ENCODE data around the gene UGT1A10. TPM values are rescaled to one million over a fixed set of nuclear protein-coding genes. Genes with fewer than 3 reads are reported as not detected.

The UGT1A10 gene
- total and polyA plus RNA-seq, 2 donors (not counting 1 experiment from before 2014, with no cell fraction given): not detected

DNA sequence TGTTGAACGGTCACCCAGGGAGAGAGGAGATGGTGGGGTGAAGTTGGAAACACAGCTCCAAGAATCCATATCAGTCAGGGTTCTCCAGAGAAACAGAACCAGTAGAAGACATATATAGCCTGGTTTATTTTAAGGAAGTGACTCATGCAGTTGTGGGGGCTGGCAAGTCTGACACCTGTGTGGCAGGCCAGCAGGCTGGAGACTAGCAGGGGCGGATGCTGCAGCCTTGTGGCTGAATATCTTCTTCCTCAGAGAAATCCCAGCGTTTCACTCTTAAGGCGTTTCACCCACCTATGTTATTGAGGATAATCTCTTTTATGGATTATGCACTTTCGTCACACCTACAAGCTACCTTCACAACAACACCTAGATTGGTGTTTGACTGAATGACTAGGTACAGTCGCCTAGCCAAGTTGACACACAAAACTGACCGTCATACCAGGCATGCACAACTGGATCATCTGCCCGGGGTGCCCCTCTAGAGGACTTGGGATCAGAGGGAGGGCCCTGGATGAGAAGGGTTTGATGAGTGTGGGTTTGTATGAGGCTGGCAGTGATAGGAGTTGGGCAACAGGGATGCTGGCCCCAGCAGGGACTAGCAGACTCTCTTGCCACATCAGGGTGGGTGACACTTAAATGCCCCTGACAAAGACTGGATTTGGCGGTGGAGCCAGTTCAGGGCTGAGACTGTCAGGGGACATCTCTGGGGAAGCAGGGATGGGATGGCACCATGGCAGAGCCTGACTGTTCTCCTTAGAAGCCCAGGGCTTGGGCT, 165.3 kb downstream of the UGT1A10 start:
- H3K27ac Mint-ChIP-seq: no peak overlapping the region
- CTCF ChIA-PET: no interaction called here
- no peak for DNase-seq
- no peak for ATAC-seq (ENCODE audit: low read depth)
- WGBS (ENCODE audit: insufficient coverage): 87% methylated on average over 4 of the region's 9 CpGs
- peaks cover under 1% of the 10 kb centered on the region for H3K9me3 Mint-ChIP-seq (ENCODE audit: insufficient read depth)
- no peaks in the 10 kb centered on the region for H4K20me1 ChIP-seq (ENCODE audit: control insufficient read depth, insufficient read depth, low read length, poor library complexity, severe bottlenecking)
- no peak overlapping the region for H3K4me3 ChIP-seq (ENCODE audit: control extremely low read depth in 1 of 5, extremely low read depth in 1 of 5, insufficient read depth in 1 of 5, low read depth in 2 of 5, low read length in 4 of 5)
- no peak overlapping the region for H3K27ac ChIP-seq (ENCODE audit: low read length in 2 of 2)
- H3K4me3 Mint-ChIP-seq: no peak overlapping the region
- no peaks in the 10 kb centered on the region for H3K36me3 ChIP-seq (replicated peaks in 1 of 2; ENCODE audit: control extremely low read depth in 1 of 2, control insufficient read depth in 1 of 2, extremely low read depth in 1 of 2, insufficient read depth in 2 of 2, low read length in 1 of 2)
- TF ChIP-seq EZH2 (IDR thresholded peaks at IDR 0.05; ENCODE audit: borderline replicate concordance, insufficient read depth, low read depth, low read length, poor library complexity, severe bottlenecking) (no peak), CTCF (IDR thresholded peaks at IDR 0.05) (no peak)
- POLR2A ChIA-PET: no interaction called here
- peaks cover 17% of the 10 kb centered on the region for H3K27me3 Mint-ChIP-seq
- H3K9me3 ChIP-seq (ENCODE audit: control extremely low read depth in 1 of 3, control insufficient read depth in 2 of 3, insufficient read depth in 1 of 3, low read length in 2 of 3): no peaks in the 10 kb centered on the region
- H3K9ac ChIP-seq (ENCODE audit: low read length): no peak overlapping the region
- H2AFZ ChIP-seq (ENCODE audit: insufficient read depth, low read depth, low read length, poor library complexity, severe bottlenecking): no peak overlapping the region
- no peaks in the 10 kb centered on the region for H3K4me1 ChIP-seq (ENCODE audit: control insufficient read depth in 2 of 2, insufficient read depth in 2 of 2, low read length in 2 of 2)
- peaks cover 0 to 6% (median 0%) of the 10 kb centered on the region in 4 experiments for H3K27me3 ChIP-seq (replicated peaks in 1 of 4; ENCODE audit: control extremely low read depth in 1 of 4, control insufficient read depth in 3 of 4, insufficient read depth in 4 of 4, low read length in 3 of 4)
- no peak overlapping the region for H3K4me2 ChIP-seq (replicated peaks; ENCODE audit: low read depth, low read length, poor library complexity, severe bottlenecking)
- H3K4me1 Mint-ChIP-seq: no peaks in the 10 kb centered on the region
- intact Hi-C loops (cut with micrococcal nuclease): no loop called here
- H3K79me2 ChIP-seq (ENCODE audit: control insufficient read depth, insufficient read depth, low read length): no peaks in the 10 kb centered on the region

- H3K4me3 Mint-ChIP-seq: no peak overlapping the region
- intact Hi-C loops (cut with micrococcal nuclease): no loop called here
- Histone ChIP-seq H3K27ac (ENCODE audit: low read length in 2 of 2) (no peak overlapping the region), H3K36me3 (replicated peaks in 1 of 2; ENCODE audit: control extremely low read depth in 1 of 2, control insufficient read depth in 1 of 2, extremely low read depth in 1 of 2, insufficient read depth in 2 of 2, low read length in 1 of 2) (no peaks in the 10 kb centered on the region), H3K4me3 (ENCODE audit: control extremely low read depth in 1 of 5, extremely low read depth in 1 of 5, insufficient read depth in 1 of 5, low read depth in 2 of 5, low read length in 4 of 5) (no peak overlapping the region), H3K4me2 (replicated peaks; ENCODE audit: low read depth, low read length, poor library complexity, severe bottlenecking) (no peak overlapping the region), H3K9me3 (ENCODE audit: control extremely low read depth in 1 of 3, control insufficient read depth in 2 of 3, insufficient read depth in 1 of 3, low read length in 2 of 3) (no peaks in the 10 kb centered on the region), H2AFZ (ENCODE audit: insufficient read depth, low read depth, low read length, poor library complexity, severe bottlenecking) (no peak overlapping the region), H3K9ac (ENCODE audit: low read length) (no peak overlapping the region), H3K27me3 (replicated peaks in 1 of 4; ENCODE audit: control extremely low read depth in 1 of 4, control insufficient read depth in 3 of 4, insufficient read depth in 4 of 4, low read length in 3 of 4) (peaks cover 0 to 6% (median 0%) of the 10 kb centered on the region in 4 experiments), H4K20me1 (ENCODE audit: control insufficient read depth, insufficient read depth, low read length, poor library complexity, severe bottlenecking) (no peaks in the 10 kb centered on the region), H3K4me1 (ENCODE audit: control insufficient read depth in 2 of 2, insufficient read depth in 2 of 2, low read length in 2 of 2) (no peaks in the 10 kb centered on the region), H3K79me2 (ENCODE audit: control insufficient read depth, insufficient read depth, low read length) (no peaks in the 10 kb centered on the region)
- ChIA-PET POLR2A (no interaction called here), CTCF (no interaction called here)
- TF ChIP-seq CTCF (IDR thresholded peaks at IDR 0.05): no peak
- TF ChIP-seq EZH2 (IDR thresholded peaks at IDR 0.05; ENCODE audit: borderline replicate concordance, insufficient read depth, low read depth, low read length, poor library complexity, severe bottlenecking): no peak
- H3K27me3 Mint-ChIP-seq: peaks cover 17% of the 10 kb centered on the region
- 33% methylated on average over 1 of the region's 3 CpGs for WGBS (ENCODE audit: insufficient coverage)
- no peaks in the 10 kb centered on the region for H3K4me1 Mint-ChIP-seq
- no peak overlapping the region for H3K27ac Mint-ChIP-seq
- ATAC-seq (ENCODE audit: low read depth) (no peak), DNase-seq (no peak)
- no peaks in the 10 kb centered on the region for H3K9me3 Mint-ChIP-seq (ENCODE audit: insufficient read depth)
Observed at GRCh38 chr2:233802132-233802815, 166.0 kb downstream of the UGT1A10 start.
